Measurements from ENCODE around the gene TCEAL4. TPM values are rescaled to one million over a fixed set of nuclear protein-coding genes. Genes with fewer than 3 reads are reported as not detected.

TCEAL4 gene
- total and polyA plus RNA-seq, 2 experiments from 2014 or later = 25.4 to 148 TPM

DNA sequence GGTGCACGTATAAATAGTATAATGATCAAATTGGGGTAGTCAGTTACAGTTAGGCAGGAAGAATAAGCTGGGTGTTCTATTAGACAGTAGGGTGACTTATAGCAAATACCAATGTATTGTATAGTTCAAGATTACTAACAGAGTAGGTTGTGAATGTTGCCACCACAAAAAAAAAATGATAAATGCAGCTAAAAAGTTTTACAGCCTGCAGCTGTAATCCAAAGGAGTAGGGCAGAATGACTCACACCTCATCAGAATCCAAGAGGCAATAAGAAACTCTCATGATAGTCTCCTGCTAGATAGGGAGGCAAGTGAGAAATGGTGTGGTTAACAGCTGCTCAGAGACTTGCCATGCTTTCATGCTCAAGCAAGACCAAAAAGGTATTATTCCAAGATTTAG, 19.6 kb upstream of the TCEAL4 start:
- no peaks in the 10 kb centered on the region for H3K9me2 ChIP-seq (ENCODE audit: insufficient read depth)
- no peaks in the 10 kb centered on the region for H3K4me1 ChIP-seq (ENCODE audit: insufficient read depth)
- no peaks in the 10 kb centered on the region for H3K9me3 Mint-ChIP-seq
- H3K4me1 Mint-ChIP-seq = no peaks in the 10 kb centered on the region
- H3K27ac ChIP-seq (ENCODE audit: low read depth) = no peak overlapping the region
- H3K27ac Mint-ChIP-seq = no peak overlapping the region
- no peaks in the 10 kb centered on the region for H3K36me3 Mint-ChIP-seq (ENCODE audit: low read depth)
- DNase-seq (ENCODE audit: low spot score) = no peak
- H4K20me1 ChIP-seq (replicated peaks; ENCODE audit: insufficient read depth) = no peaks in the 10 kb centered on the region
- H3K4me2 ChIP-seq = no peak overlapping the region
- H3K4me3 ChIP-seq = no peak overlapping the region
- H3K4me3 Mint-ChIP-seq = no peak overlapping the region
- H3F3A ChIP-seq (replicated peaks; ENCODE audit: low read depth) = no peaks in the 10 kb centered on the region
- H3K79me2 ChIP-seq (replicated peaks; ENCODE audit: insufficient read depth) = no peaks in the 10 kb centered on the region
- H3K27me3 Mint-ChIP-seq (ENCODE audit: insufficient read depth, low read depth, poor library complexity) = no peaks in the 10 kb centered on the region
- no peaks in the 10 kb centered on the region for H3K27me3 ChIP-seq (ENCODE audit: insufficient read depth)
- TF ChIP-seq POLR2AphosphoS5 (IDR thresholded peaks at IDR 0.05; ENCODE audit: low read depth) (no peak), JUNB (IDR thresholded peaks at IDR 0.05; ENCODE audit: unreplicated experiment) (no peak), STAT1 (IDR thresholded peaks at IDR 0.05; ENCODE audit: unreplicated experiment) (no peak), NANOG (IDR thresholded peaks at IDR 0.05; ENCODE audit: borderline replicate concordance) (no peak), ZNF331 (CRISPR knock-in tag; IDR thresholded peaks at IDR 0.05; ENCODE audit: low read depth) (no peak), EZH2 (IDR thresholded peaks at IDR 0.05; ENCODE audit: low read depth, unreplicated experiment) (no peak), ZNF114 (CRISPR knock-in tag; IDR thresholded peaks at IDR 0.05) (no peak), EZH2phosphoT487 (IDR thresholded peaks at IDR 0.05; ENCODE audit: unreplicated experiment) (no peak), CREB1 (CRISPR knock-in tag; IDR thresholded peaks at IDR 0.05; ENCODE audit: low read depth) (no peak)
- TF ChIP-seq, protein P1, sequence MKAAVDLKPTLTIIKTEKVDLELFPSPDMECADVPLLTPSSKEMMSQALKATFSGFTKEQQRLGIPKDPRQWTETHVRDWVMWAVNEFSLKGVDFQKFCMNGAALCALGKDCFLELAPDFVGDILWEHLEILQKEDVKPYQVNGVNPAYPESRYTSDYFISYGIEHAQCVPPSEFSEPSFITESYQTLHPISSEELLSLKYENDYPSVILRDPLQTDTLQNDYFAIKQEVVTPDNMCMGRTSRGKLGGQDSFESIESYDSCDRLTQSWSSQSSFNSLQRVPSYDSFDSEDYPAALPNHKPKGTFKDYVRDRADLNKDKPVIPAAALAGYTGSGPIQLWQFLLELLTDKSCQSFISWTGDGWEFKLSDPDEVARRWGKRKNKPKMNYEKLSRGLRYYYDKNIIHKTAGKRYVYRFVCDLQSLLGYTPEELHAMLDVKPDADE (IDR thresholded peaks at IDR 0.05) = no peak
- TF ChIP-seq, protein P2, sequence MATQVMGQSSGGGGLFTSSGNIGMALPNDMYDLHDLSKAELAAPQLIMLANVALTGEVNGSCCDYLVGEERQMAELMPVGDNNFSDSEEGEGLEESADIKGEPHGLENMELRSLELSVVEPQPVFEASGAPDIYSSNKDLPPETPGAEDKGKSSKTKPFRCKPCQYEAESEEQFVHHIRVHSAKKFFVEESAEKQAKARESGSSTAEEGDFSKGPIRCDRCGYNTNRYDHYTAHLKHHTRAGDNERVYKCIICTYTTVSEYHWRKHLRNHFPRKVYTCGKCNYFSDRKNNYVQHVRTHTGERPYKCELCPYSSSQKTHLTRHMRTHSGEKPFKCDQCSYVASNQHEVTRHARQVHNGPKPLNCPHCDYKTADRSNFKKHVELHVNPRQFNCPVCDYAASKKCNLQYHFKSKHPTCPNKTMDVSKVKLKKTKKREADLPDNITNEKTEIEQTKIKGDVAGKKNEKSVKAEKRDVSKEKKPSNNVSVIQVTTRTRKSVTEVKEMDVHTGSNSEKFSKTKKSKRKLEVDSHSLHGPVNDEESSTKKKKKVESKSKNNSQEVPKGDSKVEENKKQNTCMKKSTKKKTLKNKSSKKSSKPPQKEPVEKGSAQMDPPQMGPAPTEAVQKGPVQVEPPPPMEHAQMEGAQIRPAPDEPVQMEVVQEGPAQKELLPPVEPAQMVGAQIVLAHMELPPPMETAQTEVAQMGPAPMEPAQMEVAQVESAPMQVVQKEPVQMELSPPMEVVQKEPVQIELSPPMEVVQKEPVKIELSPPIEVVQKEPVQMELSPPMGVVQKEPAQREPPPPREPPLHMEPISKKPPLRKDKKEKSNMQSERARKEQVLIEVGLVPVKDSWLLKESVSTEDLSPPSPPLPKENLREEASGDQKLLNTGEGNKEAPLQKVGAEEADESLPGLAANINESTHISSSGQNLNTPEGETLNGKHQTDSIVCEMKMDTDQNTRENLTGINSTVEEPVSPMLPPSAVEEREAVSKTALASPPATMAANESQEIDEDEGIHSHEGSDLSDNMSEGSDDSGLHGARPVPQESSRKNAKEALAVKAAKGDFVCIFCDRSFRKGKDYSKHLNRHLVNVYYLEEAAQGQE (IDR thresholded peaks at IDR 0.05; ENCODE audit: unreplicated experiment) = no peak
- TF ChIP-seq, protein P3, sequence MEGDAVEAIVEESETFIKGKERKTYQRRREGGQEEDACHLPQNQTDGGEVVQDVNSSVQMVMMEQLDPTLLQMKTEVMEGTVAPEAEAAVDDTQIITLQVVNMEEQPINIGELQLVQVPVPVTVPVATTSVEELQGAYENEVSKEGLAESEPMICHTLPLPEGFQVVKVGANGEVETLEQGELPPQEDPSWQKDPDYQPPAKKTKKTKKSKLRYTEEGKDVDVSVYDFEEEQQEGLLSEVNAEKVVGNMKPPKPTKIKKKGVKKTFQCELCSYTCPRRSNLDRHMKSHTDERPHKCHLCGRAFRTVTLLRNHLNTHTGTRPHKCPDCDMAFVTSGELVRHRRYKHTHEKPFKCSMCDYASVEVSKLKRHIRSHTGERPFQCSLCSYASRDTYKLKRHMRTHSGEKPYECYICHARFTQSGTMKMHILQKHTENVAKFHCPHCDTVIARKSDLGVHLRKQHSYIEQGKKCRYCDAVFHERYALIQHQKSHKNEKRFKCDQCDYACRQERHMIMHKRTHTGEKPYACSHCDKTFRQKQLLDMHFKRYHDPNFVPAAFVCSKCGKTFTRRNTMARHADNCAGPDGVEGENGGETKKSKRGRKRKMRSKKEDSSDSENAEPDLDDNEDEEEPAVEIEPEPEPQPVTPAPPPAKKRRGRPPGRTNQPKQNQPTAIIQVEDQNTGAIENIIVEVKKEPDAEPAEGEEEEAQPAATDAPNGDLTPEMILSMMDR (conservative IDR thresholded peaks at IDR 0.05; ENCODE audit: low read depth in 2 of 2) = no peak
- TF ChIP-seq, protein P4, sequence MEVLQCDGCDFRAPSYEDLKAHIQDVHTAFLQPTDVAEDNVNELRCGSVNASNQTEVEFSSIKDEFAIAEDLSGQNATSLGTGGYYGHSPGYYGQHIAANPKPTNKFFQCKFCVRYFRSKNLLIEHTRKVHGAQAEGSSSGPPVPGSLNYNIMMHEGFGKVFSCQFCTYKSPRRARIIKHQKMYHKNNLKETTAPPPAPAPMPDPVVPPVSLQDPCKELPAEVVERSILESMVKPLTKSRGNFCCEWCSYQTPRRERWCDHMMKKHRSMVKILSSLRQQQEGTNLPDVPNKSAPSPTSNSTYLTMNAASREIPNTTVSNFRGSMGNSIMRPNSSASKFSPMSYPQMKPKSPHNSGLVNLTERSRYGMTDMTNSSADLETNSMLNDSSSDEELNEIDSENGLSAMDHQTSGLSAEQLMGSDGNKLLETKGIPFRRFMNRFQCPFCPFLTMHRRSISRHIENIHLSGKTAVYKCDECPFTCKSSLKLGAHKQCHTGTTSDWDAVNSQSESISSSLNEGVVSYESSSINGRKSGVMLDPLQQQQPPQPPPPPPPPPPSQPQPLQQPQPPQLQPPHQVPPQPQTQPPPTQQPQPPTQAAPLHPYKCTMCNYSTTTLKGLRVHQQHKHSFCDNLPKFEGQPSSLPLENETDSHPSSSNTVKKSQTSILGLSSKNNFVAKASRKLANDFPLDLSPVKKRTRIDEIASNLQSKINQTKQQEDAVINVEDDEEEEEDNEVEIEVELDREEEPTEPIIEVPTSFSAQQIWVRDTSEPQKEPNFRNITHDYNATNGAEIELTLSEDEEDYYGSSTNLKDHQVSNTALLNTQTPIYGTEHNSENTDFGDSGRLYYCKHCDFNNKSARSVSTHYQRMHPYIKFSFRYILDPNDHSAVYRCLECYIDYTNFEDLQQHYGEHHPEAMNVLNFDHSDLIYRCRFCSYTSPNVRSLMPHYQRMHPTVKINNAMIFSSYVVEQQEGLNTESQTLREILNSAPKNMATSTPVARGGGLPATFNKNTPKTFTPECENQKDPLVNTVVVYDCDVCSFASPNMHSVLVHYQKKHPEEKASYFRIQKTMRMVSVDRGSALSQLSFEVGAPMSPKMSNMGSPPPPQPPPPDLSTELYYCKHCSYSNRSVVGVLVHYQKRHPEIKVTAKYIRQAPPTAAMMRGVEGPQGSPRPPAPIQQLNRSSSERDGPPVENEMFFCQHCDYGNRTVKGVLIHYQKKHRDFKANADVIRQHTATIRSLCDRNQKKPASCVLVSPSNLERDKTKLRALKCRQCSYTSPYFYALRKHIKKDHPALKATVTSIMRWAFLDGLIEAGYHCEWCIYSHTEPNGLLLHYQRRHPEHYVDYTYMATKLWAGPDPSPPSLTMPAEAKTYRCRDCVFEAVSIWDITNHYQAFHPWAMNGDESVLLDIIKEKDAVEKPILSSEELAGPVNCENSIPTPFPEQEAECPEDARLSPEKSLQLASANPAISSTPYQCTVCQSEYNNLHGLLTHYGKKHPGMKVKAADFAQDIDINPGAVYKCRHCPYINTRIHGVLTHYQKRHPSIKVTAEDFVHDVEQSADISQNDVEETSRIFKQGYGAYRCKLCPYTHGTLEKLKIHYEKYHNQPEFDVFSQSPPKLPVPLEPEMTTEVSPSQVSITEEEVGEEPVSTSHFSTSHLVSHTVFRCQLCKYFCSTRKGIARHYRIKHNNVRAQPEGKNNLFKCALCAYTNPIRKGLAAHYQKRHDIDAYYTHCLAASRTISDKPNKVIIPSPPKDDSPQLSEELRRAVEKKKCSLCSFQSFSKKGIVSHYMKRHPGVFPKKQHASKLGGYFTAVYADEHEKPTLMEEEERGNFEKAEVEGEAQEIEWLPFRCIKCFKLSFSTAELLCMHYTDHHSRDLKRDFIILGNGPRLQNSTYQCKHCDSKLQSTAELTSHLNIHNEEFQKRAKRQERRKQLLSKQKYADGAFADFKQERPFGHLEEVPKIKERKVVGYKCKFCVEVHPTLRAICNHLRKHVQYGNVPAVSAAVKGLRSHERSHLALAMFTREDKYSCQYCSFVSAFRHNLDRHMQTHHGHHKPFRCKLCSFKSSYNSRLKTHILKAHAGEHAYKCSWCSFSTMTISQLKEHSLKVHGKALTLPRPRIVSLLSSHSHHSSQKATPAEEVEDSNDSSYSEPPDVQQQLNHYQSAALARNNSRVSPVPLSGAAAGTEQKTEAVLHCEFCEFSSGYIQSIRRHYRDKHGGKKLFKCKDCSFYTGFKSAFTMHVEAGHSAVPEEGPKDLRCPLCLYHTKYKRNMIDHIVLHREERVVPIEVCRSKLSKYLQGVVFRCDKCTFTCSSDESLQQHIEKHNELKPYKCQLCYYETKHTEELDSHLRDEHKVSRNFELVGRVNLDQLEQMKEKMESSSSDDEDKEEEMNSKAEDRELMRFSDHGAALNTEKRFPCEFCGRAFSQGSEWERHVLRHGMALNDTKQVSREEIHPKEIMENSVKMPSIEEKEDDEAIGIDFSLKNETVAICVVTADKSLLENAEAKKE (CRISPR knock-in tag; IDR thresholded peaks at IDR 0.05) = no peak
- no peak overlapping the region for H2AFZ ChIP-seq
- no peak for ATAC-seq
- H3K36me3 ChIP-seq (ENCODE audit: insufficient read depth) = no peaks in the 10 kb centered on the region

Measured in GM23338 (cell line).